Measurements from ENCODE around the gene APOM. TPM values are rescaled to one million over a fixed set of nuclear protein-coding genes. Genes with fewer than 3 reads are reported as not detected.

Gene APOM
- total and polyA plus RNA-seq, 2 of the 4 experiments (the other 2 are of a cell fraction) = 1.4 to 3.8 TPM

- Histone ChIP-seq H4K20me1 (ENCODE audit: insufficient read depth, low read length) (peaks cover 6% of the 10 kb centered on the region), H2AK9ac (replicated peaks; ENCODE audit: low read depth, low read length, poor library complexity) (peak overlapping the region; percentile 99), H3K56ac (ENCODE audit: extremely low read depth, insufficient read depth, low read length) (peak overlapping the region; percentile 68; the same call in 1 of the 2 replicates), H3K14ac (replicated peaks; ENCODE audit: low read depth, low read length) (peak overlapping the region; percentile 90), H3K36me3 (ENCODE audit: control insufficient read depth, insufficient read depth, low read length) (peaks cover 45% of the 10 kb centered on the region), H3K9me1 (ENCODE audit: insufficient read depth, low read length) (peaks cover 6% of the 10 kb centered on the region; the same call in 1 of the 2 replicates), H3K27ac (ENCODE audit: insufficient read depth, low read length) (peak overlapping the region; percentile 97), H4K91ac (ENCODE audit: insufficient read depth, low read depth, low read length) (peak overlapping the region; percentile 91), H3K4me2 (ENCODE audit: low read depth, low read length) (peak overlapping the region; percentile 93), H4K8ac (ENCODE audit: low read depth in 2 of 2, low read length in 2 of 2) (peak overlapping the region; percentile 70 to 93), H3K27me3 (ENCODE audit: control insufficient read depth, insufficient read depth, low read length) (no peaks in the 10 kb centered on the region), H3K79me1 (ENCODE audit: low read depth in 1 of 2, low read length in 2 of 2) (peaks cover 17 to 86% of the 10 kb centered on the region in 2 experiments), H2BK15ac (ENCODE audit: low read depth, low read length) (no peak overlapping the region), H4K5ac (ENCODE audit: low read depth, low read length) (peak overlapping the region; percentile 83), H3K4ac (ENCODE audit: low read depth, low read length) (peak overlapping the region; percentile 96), H3K9me3 (ENCODE audit: control insufficient read depth, insufficient read depth, low read length) (no peaks in the 10 kb centered on the region), H3K4me1 (ENCODE audit: control insufficient read depth, insufficient read depth, low read length) (peaks cover 12% of the 10 kb centered on the region), H3K18ac (ENCODE audit: low read depth, low read length) (no peak overlapping the region; the same call in 1 of the 2 replicates), H3K9ac (ENCODE audit: low read depth, low read length) (peak overlapping the region; percentile 94), H2AFZ (replicated peaks; ENCODE audit: low read length, poor library complexity) (peak overlapping the region; percentile 90), H2BK20ac (ENCODE audit: low read depth, low read length) (no peak overlapping the region), H2BK120ac (ENCODE audit: low read depth, low read length) (peak overlapping the region; percentile 69; the same call in 1 of the 2 replicates), H2AK5ac (ENCODE audit: low read depth, low read length) (peak overlapping the region; percentile 80), H3K4me3 (ENCODE audit: insufficient read depth, low read depth, low read length) (peak overlapping the region; percentile 95), H3K23ac (ENCODE audit: low read depth, low read length) (peak overlapping the region; percentile 92), H2BK5ac (ENCODE audit: low read depth, low read length, poor library complexity, severe bottlenecking) (peak overlapping the region; percentile 92)
- POLR2A ChIA-PET (ENCODE audit: unreplicated experiment) = no interaction called here
- DNase-seq (peak; percentile 9), ATAC-seq (ENCODE audit: low read depth) (no peak)
- dilution Hi-C loops (cut with HindIII; ENCODE audit: low sequenced_read_pairs, unreplicated experiment) = no loop called here
- intact Hi-C loops (cut with micrococcal nuclease) = no loop called here
- WGBS, 2 experiments (ENCODE audit: extremely low coverage in 2 of 2, insufficient read length in 1 of 2) = 4% methylated on average over 12 of the region's 15 CpGs; no CpG with 5 or more reads in 1 of the 2 experiments
- in situ Hi-C loops (cut with MboI; ENCODE audit: low sequenced_read_pairs) = no loop called here
- CTCF ChIA-PET = interaction anchor here (0.6 kb wide), 1 partner anchor 15 kb away, joined by 3 read pairs; the partner anchor contains the start of gene LY6G5C
- no peak for TF ChIP-seq BHLHE40 (IDR thresholded peaks at IDR 0.05; ENCODE audit: low read depth, low read length)
- peak; percentile 1; the same call in 1 of the 2 replicates for TF ChIP-seq MAZ (IDR thresholded peaks at IDR 0.05; ENCODE audit: borderline replicate concordance, low read depth, low read length)
- no TSS peak for BruUV-seq (replicated peaks)
These were observed 10.8 kb downstream of the APOM start for GRCh38 chr6:31666337-31666965.

Data from IMR-90 (cell line).